ENCODE measurements around the gene SCAI. TPM values are rescaled to one million over a fixed set of nuclear protein-coding genes. Genes with fewer than 3 reads are reported as not detected.

The SCAI gene
- total and polyA plus RNA-seq, 9 of the 15 experiments (the other 6 are each of a cell fraction or from before 2014, with no cell fraction given) = 0.70 to 12.4 (median 4.2) TPM

GRCh38 chr9:124941679-124942561 lies 201.4 kb downstream of the SCAI start (continued):
- 0 out of 2 replicates have a peak, but pooled peaks have one; percentile 13 for TF ChIP-seq ZNF395 (CRISPR knock-in tag; IDR thresholded peaks at IDR 0.05)
- no peak for TF ChIP-seq STAT5B (CRISPR knock-in tag; IDR thresholded peaks at IDR 0.05)
- TF ChIP-seq ZNF551 (CRISPR knock-in tag; IDR thresholded peaks at IDR 0.05) = no peak
- TF ChIP-seq THRA (IDR thresholded peaks at IDR 0.05) = peak; percentile 57
- peak; percentile 65 for TF ChIP-seq MGA (IDR thresholded peaks at IDR 0.05)
- TF ChIP-seq SRSF3 (IDR thresholded peaks at IDR 0.05; ENCODE audit: insufficient read depth, low read length) = no peak
- no peak for TF ChIP-seq ZSCAN32 (CRISPR knock-in tag; IDR thresholded peaks at IDR 0.05)
- TF ChIP-seq DEAF1 (CRISPR knock-in tag; IDR thresholded peaks at IDR 0.05) = no peak
- no peak for TF ChIP-seq ZC3H8 (IDR thresholded peaks at IDR 0.05)
- no peak for TF ChIP-seq GABPB1 (CRISPR knock-in tag; IDR thresholded peaks at IDR 0.05)
- no peak for TF ChIP-seq CREM (IDR thresholded peaks at IDR 0.05; ENCODE audit: low read depth)

Measured in K562 (cell line).